Psoas muscle (tissue), 8 donors: ENCODE data around the gene DOK3. TPM values are rescaled to one million over a fixed set of nuclear protein-coding genes. Genes with fewer than 3 reads are reported as not detected.

Experiments
- ATAC-seq, 4 donors: fragments of 200-7000 bp; cut with Tn5 transposase; one replicate each; pipeline ENCODE4 v1.9.1; 2020; ENCODE audit warnings: moderate library complexity in 3 of 4, mild to moderate bottlenecking in 2 of 4
- DNase-seq, 2 donors: peaks; one replicate each; pipeline ENCODE4 v3.0.0-alpha.2; 2020
- H3K27ac ChIP-seq: fragments of 200-600 bp; one replicate; pipeline ENCODE4 v1.8.0; 2022
- H3K27me3 ChIP-seq, 3 donors: fragments of 200-600 bp in 1 of 3; one replicate each; pipeline versions ENCODE4 v1.6.1 to v1.8.0; 2013 to 2022; ENCODE audit warnings: low read length in 2 of 3, mild to moderate bottlenecking in 2 of 3, moderate library complexity in 1 of 3; ENCODE audit not compliant: insufficient read depth in 3 of 3
- H3K36me3 ChIP-seq, 2 donors: fragments of 200-600 bp in 1 of 2; one replicate each; pipeline versions ENCODE4 v1.6.1 to v1.8.0; 2013 to 2022; ENCODE audit warnings: low read depth in 1 of 2, mild to moderate bottlenecking in 1 of 2, moderate library complexity in 1 of 2; ENCODE audit not compliant: insufficient read depth in 1 of 2
- H3K4me1 ChIP-seq: fragments of 200-600 bp; one replicate; pipeline ENCODE4 v1.8.0; 2022
- H3K4me3 ChIP-seq: fragments of 200-600 bp; one replicate; pipeline ENCODE4 v1.8.0; 2022; ENCODE audit warnings: mild to moderate bottlenecking
- H3K9me3 ChIP-seq: fragments of 200-600 bp; one replicate; pipeline ENCODE4 v1.8.0; 2022
- WGBS, 3 donors: extraction: QIAGEN DNeasy Blood & Tissue Kit; methylation state at CpG; one replicate each; pipeline versions ENCODE4 v1.1.6 to v1.1.7; 2013; 5-methylcytosine and 5-hydroxymethylcytosine counted together
- intact Hi-C, 2 donors: fragments of 100-400 bp; cut with DNase I; formaldehyde crosslinking; loops; one replicate each; pipeline versions ENCODE4 v1.11.0 to v1.14.2; 2022
- polyA plus RNA-seq, 3 donors: library from polyadenylated mRNA; stranded (reverse); fragments of 200-250 nt; gene quantifications; one replicate each; pipeline ENCODE4 v1.2.3, GENCODE V29; 2013
- total RNA-seq, 4 donors: library from RNA; stranded (reverse); fragmentation: NEBNext Ultra II Directional in 2 of 4; extraction: Animal tissue kit (Norgen Biotek cat#: 25700) in 2 of 4; gene quantifications; one replicate each; pipeline versions ENCODE4 v1.2.1 to v1.2.4, GENCODE V29; 2021 to 2023
- TF ChIP-seq, protein P1 (sequence below): fragments of 200-600 bp; IDR thresholded peaks from one replicate; pipeline ENCODE4 v1.8.0; 2022; ENCODE audit warnings: antibody characterized with exemption
- donor health status: healthy with polysubstance abuse.
- donor health status: DM: no; HTN: no; CAD: no; lungs with moderate emphysema.
- donor health status: Bipolar disorder and iron deficiency.
- donor health status: healthy.
- donor health status: DM: yes; HTN: yes; CAD: no.
- donor health status: DM: no; HTN: no; CAD: no.
- donor health status: DM: no; HTN: no; CAD: no.
- donor health status: DM: yes; HTN: yes; CAD: no.

DOK3 gene
- total and polyA plus RNA-seq, 7 donors = 0.44 to 5.4 (median 3.3) TPM

DNA sequence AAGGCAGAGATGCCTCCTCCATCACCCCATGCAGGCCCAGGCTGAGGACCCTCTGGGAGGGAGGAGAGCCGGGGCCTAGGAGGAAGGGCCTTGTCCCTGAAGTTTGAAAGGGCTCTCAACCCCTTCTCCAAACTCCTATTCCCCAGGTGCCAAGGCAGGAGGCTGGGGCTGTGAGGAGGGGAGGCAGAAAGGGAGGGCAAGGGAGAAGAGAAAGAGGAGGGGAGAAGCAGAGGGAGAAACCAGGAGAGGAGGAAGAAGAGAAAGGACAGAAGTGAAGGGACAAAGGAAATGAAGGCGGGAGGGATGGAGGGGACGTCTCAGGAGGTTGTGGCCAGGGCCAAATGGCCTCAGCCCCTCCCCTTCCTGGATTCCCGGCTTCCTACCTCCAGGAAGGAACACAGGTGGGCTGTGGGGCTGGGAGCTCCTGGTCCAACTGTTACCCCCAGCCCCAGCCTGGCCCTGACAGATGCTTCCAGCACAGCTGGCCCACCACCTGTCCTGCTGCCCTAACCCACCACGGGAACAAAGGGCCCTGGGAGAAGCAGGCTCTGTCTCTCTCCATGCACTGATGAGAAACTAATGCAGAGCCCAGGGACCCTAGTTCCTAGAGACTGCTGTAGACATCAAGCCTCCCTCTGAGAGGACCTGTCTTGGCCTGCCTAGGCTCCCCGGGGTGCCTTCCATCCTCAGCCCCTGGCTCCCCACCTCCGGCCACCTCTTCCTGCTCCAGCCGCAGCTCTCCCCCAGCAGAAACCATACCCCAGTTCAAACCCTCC, 39.7 kb downstream of the DOK3 start:
- no peaks in the 10 kb centered on the region for H3K27me3 ChIP-seq
- DNase-seq (no peak), ATAC-seq (no peak)
- H3K4me1 ChIP-seq = peaks cover 8% of the 10 kb centered on the region
- no peaks in the 10 kb centered on the region for H3K9me3 ChIP-seq
- TF ChIP-seq, protein P1, sequence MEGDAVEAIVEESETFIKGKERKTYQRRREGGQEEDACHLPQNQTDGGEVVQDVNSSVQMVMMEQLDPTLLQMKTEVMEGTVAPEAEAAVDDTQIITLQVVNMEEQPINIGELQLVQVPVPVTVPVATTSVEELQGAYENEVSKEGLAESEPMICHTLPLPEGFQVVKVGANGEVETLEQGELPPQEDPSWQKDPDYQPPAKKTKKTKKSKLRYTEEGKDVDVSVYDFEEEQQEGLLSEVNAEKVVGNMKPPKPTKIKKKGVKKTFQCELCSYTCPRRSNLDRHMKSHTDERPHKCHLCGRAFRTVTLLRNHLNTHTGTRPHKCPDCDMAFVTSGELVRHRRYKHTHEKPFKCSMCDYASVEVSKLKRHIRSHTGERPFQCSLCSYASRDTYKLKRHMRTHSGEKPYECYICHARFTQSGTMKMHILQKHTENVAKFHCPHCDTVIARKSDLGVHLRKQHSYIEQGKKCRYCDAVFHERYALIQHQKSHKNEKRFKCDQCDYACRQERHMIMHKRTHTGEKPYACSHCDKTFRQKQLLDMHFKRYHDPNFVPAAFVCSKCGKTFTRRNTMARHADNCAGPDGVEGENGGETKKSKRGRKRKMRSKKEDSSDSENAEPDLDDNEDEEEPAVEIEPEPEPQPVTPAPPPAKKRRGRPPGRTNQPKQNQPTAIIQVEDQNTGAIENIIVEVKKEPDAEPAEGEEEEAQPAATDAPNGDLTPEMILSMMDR = no peak
- H3K27ac ChIP-seq = no peak overlapping the region
- no peak overlapping the region for H3K4me3 ChIP-seq
- H3K36me3 ChIP-seq = peaks cover 0 to 19% of the 10 kb centered on the region in 2 donors
- 67 to 80% (median 68%) methylated on average over 7 to 8 of the region's 8 CpGs for WGBS, 3 donors
- intact Hi-C loops = no loop called here

DNA sequence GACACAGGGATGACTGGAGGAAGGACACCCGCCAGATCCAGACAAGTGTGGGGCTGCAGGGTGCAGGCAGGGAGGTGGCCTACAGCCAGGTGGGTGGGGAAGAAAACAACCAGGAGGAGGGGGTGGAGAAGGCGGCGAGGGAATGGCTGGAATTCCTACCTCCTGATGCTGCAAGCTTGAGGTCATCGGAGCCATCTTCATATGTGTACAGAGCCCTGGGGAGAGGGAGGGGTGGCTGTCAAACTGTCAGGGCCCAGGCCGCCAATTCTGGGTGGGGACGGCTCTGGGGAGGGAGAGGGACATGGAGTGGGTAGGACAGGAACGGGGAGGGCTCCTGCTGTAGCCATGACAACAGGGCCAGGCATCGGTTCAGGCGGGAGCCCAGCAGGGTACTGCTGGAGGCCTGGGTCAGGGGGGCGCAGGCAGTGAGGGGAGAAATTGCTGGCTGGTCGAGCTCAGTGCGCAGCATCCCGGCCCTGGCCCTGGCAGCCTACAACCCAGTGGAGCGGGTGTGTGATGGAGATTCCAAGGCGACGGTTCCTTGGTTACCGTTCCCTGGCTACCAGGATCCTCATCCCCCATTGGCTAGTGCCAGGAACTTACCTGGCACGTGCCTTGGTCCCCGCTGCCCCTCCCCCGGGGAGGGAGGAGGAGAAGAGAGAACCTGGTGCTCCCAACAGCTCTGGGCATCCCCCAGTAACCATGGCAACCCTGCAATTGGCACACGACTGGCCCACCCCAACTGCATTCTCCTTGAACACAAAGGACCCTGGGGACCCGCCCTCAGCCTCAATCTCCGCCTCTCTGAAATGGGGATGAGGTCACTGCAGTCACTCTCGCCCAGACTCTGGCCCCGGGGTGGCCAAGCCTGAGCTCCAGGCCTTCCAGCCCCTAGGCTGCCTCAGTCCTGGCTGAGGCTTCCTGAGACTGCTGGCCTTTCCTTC, 40.7 kb downstream of the DOK3 start:
- WGBS, 3 donors = 70 to 72% (median 70%) methylated on average over 19 to 25 of the region's 25 CpGs
- DNase-seq (peak; percentile 69 to 87), ATAC-seq (peak in 1 of 4 donors; percentile 26)
- H3K27ac ChIP-seq = no peak overlapping the region
- peaks cover 0 to 19% of the 10 kb centered on the region in 2 donors for H3K36me3 ChIP-seq
- no peak overlapping the region for H3K4me3 ChIP-seq
- H3K4me1 ChIP-seq = peaks cover 8% of the 10 kb centered on the region
- no peaks in the 10 kb centered on the region for H3K9me3 ChIP-seq
- TF ChIP-seq, protein P1 = no peak
- intact Hi-C loops = no loop called here
- no peaks in the 10 kb centered on the region for H3K27me3 ChIP-seq

DNA sequence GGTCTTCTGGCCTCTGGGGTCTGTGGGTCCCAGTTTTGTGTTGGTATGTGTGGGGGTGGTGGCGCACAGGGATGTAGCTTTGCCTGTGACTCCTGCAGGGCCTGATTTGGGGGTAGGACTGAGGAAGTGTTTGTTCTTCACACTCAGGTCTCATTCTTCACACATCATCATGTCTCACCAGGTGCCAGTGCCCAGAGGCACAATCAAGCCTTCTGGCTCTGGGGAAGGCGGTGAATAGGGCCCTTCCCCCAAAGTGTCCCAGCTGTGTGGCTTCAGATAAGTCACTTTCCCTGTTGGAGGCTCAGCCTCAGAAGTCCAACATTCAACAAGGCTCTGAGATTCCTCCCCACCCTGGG, 41.3 kb downstream of the DOK3 start:
- intact Hi-C loops = no loop called here
- Histone ChIP-seq H3K9me3 (no peaks in the 10 kb centered on the region), H3K36me3 (peaks cover 0 to 19% of the 10 kb centered on the region in 2 donors), H3K4me3 (no peak overlapping the region), H3K27ac (no peak overlapping the region), H3K4me1 (peaks cover 8% of the 10 kb centered on the region), H3K27me3 (no peaks in the 10 kb centered on the region)
- 90 to 97% (median 96%) methylated on average over 2 of the region's 2 CpGs for WGBS, 3 donors
- ATAC-seq (no peak), DNase-seq (no peak)
- TF ChIP-seq, protein P1 = no peak

DNA sequence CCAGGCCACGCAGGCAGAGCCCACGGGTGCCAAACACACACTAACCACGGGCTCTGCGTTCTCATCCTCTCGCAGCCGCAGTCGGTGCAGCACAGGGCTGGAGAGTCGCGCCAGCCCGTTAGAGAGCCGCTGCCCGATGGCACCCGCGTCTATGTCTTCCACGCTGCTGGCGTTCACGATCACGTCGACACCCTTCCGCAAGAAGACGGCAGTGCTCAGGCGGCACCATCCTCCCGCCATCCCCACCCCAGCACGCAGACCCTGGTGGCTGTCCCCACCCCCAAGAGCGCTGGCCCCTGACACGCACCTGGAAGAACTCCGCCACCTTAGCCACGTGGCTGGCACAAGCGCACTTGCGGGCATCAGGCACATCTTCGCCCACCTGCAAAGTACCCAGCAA, 42.2 kb downstream of the DOK3 start:
- peaks cover 5% of the 10 kb centered on the region for H3K4me1 ChIP-seq
- H3K27ac ChIP-seq = no peak overlapping the region
- H3K36me3 ChIP-seq = peaks cover 0 to 19% of the 10 kb centered on the region in 2 donors
- intact Hi-C loops = no loop called here
- TF ChIP-seq, protein P1 = no peak
- WGBS, 3 donors = 95 to 96% (median 96%) methylated on average over 31 of the region's 31 CpGs
- ATAC-seq (no peak), DNase-seq (no peak)
- no peaks in the 10 kb centered on the region for H3K27me3 ChIP-seq
- H3K9me3 ChIP-seq = no peaks in the 10 kb centered on the region
- no peak overlapping the region for H3K4me3 ChIP-seq
